Hepatocyte (in vitro differentiated cells): ENCODE data around the gene ARHGAP15. TPM values are rescaled to one million over a fixed set of nuclear protein-coding genes. Genes with fewer than 3 reads are reported as not detected.
A peak's percentile ranks its signal among the peaks of the same experiment; 100 is the strongest.

Source experiments
- DNase-seq: peaks from one replicate; pipeline ENCODE4 v3.0.0-alpha.2; 2016; ENCODE audit warnings: low spot score
- H2AFZ ChIP-seq: fragments of 200-600 bp; sonication (generic); 2 replicates; pipeline ENCODE4 v1.6.0; 2016; ENCODE audit warnings: antibody characterized with exemption, mild to moderate bottlenecking
- H3K27ac ChIP-seq: fragments of 200-600 bp; sonication (generic); 2 replicates; pipeline ENCODE4 v1.5.1; 2016; ENCODE audit warnings: mild to moderate bottlenecking
- H3K27me3 ChIP-seq: fragments of 200-600 bp; sonication (generic); 2 replicates; pipeline ENCODE4 v1.6.1; 2016
- H3K36me3 ChIP-seq: fragments of 200-600 bp; sonication (generic); replicated peaks from 2 replicates; pipeline ENCODE4 v1.5.1; 2016; ENCODE audit warnings: low read depth; ENCODE audit not compliant: insufficient read depth
- H3K4me1 ChIP-seq: fragments of 200-600 bp; sonication (generic); 2 replicates; pipeline ENCODE4 v1.5.1; 2016; ENCODE audit warnings: mild to moderate bottlenecking, moderate library complexity; ENCODE audit not compliant: insufficient read depth
- H3K4me2 ChIP-seq: fragments of 200-600 bp; sonication (generic); 2 replicates; pipeline ENCODE4 v1.6.0; 2016
- H3K4me3 ChIP-seq: fragments of 200-600 bp; sonication (generic); 2 replicates; pipeline ENCODE4 v1.5.1; 2016; ENCODE audit warnings: mild to moderate bottlenecking
- H3K79me2 ChIP-seq: fragments of 200-600 bp; sonication (generic); 2 replicates; pipeline ENCODE4 v1.6.0; 2017; ENCODE audit warnings: mild to moderate bottlenecking
- H3K9me2 ChIP-seq: fragments of 200-600 bp; sonication (generic); replicated peaks from 2 replicates; pipeline ENCODE4 v1.6.0; 2017; ENCODE audit warnings: mild to moderate bottlenecking; ENCODE audit not compliant: insufficient read depth
- H3K9me3 ChIP-seq: fragments of 200-600 bp; sonication (generic); 2 replicates; pipeline ENCODE4 v1.5.1; 2016; ENCODE audit warnings: low read depth, mild to moderate bottlenecking
- H4K20me1 ChIP-seq: fragments of 200-600 bp; sonication (generic); 2 replicates; pipeline ENCODE4 v1.6.0; 2016; ENCODE audit warnings: mild to moderate bottlenecking; ENCODE audit not compliant: insufficient read depth, poor library complexity, severe bottlenecking
- EZH2 ChIP-seq: fragments of 200-600 bp; sonication (generic); IDR thresholded peaks from 2 replicates; pipeline ENCODE4 v1.6.1; 2016; ENCODE audit warnings: antibody characterized with exemption, mild to moderate bottlenecking, borderline replicate concordance
- EZH2phosphoT487 ChIP-seq: fragments of 200-600 bp; sonication (generic); IDR thresholded peaks from one replicate; pipeline ENCODE4 v1.6.1; 2018; ENCODE audit warnings: antibody characterized with exemption, mild to moderate bottlenecking, low read depth, moderate library complexity; ENCODE audit not compliant: unreplicated experiment, severe bottlenecking
- WGBS: methylation state at CpG from one replicate; pipeline ENCODE4 v1.1.6; 2016; ENCODE audit warnings: low lambda C conversion rate; ENCODE audit errors: missing lambda C conversion rate; 5-methylcytosine and 5-hydroxymethylcytosine counted together
- polyA plus RNA-seq: library from polyadenylated mRNA; unstranded; fragments of >200 nt; fragmentation: Nextera tagmentation; extraction: Ambion mirVana; gene quantifications from 2 replicates; pipeline ENCODE4 v1.2.1, GENCODE V29; 2016
- total RNA-seq: library from RNA; depleted of rRNA; stranded (reverse); fragments of >200 nt; gene quantifications from 2 replicates; pipeline ENCODE4 v1.2.3, GENCODE V29; 2014
- TF ChIP-seq, protein P1 (sequence below): fragments of 200-600 bp; sonication (generic); IDR thresholded peaks from 2 replicates; pipeline ENCODE4 v1.5.1; 2016; ENCODE audit warnings: antibody characterized with exemption, mild to moderate bottlenecking; ENCODE audit not compliant: poor library complexity

ARHGAP15 gene
- total and polyA plus RNA-seq, 2 experiments from 2014 or later, result 0.17 TPM; not detected in 1

DNA sequence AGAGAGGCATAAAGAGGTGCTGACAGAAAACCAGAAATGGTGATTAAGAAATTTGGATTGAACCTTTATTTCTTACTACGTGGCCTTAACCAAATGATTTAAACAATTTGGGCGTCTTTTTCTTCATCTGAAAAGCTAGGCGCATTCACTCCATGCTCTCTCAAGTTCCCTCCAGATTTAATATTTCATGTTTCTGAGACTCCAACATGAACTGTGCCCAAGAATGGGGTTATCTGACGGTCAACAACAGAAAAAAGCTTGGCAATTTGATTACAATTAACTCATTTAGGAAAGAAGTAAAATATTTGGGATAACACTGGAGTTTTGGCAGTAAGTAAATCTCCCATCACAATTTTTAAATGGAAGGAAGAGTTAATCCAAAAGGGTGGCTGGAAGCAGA is 345.4 kb downstream of the ARHGAP15 start:
- H2AFZ ChIP-seq, result no peak overlapping the region
- no peaks in the 10 kb centered on the region for H3K27me3 ChIP-seq
- no peak overlapping the region for H3K4me3 ChIP-seq
- no peaks in the 10 kb centered on the region for H4K20me1 ChIP-seq
- H3K4me1 ChIP-seq, result peaks cover 7% of the 10 kb centered on the region
- TF ChIP-seq EZH2 (no peak), EZH2phosphoT487 (no peak)
- TF ChIP-seq, protein P1, sequence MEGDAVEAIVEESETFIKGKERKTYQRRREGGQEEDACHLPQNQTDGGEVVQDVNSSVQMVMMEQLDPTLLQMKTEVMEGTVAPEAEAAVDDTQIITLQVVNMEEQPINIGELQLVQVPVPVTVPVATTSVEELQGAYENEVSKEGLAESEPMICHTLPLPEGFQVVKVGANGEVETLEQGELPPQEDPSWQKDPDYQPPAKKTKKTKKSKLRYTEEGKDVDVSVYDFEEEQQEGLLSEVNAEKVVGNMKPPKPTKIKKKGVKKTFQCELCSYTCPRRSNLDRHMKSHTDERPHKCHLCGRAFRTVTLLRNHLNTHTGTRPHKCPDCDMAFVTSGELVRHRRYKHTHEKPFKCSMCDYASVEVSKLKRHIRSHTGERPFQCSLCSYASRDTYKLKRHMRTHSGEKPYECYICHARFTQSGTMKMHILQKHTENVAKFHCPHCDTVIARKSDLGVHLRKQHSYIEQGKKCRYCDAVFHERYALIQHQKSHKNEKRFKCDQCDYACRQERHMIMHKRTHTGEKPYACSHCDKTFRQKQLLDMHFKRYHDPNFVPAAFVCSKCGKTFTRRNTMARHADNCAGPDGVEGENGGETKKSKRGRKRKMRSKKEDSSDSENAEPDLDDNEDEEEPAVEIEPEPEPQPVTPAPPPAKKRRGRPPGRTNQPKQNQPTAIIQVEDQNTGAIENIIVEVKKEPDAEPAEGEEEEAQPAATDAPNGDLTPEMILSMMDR, result no peak
- no peak for DNase-seq
- no peaks in the 10 kb centered on the region for H3K9me2 ChIP-seq
- no peaks in the 10 kb centered on the region for H3K9me3 ChIP-seq
- H3K79me2 ChIP-seq, result no peaks in the 10 kb centered on the region
- H3K27ac ChIP-seq, result no peak overlapping the region
- 96% methylated on average over 4 of the region's 4 CpGs for WGBS
- H3K4me2 ChIP-seq, result no peak overlapping the region
- H3K36me3 ChIP-seq, result no peaks in the 10 kb centered on the region

DNA sequence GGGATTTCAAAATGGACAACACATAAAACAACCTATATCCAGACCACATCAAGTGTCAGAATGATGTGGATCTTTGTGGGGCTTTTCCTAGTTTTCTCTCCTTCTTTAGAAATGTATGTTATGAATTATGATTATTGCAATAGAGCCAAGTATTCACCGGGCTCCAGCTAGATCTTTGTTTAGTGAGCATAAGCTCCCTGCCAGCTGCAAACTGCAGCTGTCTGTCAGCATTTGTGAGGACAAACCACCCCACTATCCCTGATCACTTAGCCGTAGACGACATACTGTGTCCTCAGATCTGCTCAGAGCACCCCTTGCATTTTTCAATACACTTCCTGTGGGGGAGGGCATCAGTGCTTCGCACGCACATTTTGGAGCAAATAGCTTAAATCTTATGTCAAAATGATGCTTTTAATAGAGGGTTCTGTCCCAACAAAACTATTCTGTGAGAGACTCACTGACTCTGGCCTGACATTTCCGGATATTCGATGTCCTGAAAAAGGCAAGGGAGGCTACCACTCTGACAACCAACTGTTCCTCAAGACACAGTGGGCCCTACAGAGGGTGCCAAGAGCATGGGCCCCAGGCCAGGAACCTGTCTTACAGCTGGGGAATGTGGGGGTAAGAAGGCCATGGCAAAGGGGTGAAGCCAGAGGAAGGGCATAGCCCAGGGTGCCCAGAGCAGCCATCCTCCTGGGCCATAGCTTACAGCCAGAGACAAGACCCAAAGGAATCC is 346.0 kb downstream of the ARHGAP15 start:
- no peak for DNase-seq
- no peaks in the 10 kb centered on the region for H3K36me3 ChIP-seq
- no peaks in the 10 kb centered on the region for H3K27me3 ChIP-seq
- no peaks in the 10 kb centered on the region for H3K9me3 ChIP-seq
- H3K4me2 ChIP-seq, result no peak overlapping the region
- H3K4me1 ChIP-seq, result peaks cover 7% of the 10 kb centered on the region
- H3K4me3 ChIP-seq, result no peak overlapping the region
- H3K79me2 ChIP-seq, result no peaks in the 10 kb centered on the region
- H4K20me1 ChIP-seq, result no peaks in the 10 kb centered on the region
- TF ChIP-seq EZH2phosphoT487, result no peak
- TF ChIP-seq EZH2, result no peak
- TF ChIP-seq, protein P1, result no peak
- H3K27ac ChIP-seq, result peak overlapping the region; percentile 20
- WGBS, result 91% methylated on average over 7 of the region's 7 CpGs
- H2AFZ ChIP-seq, result no peak overlapping the region
- no peaks in the 10 kb centered on the region for H3K9me2 ChIP-seq

DNA sequence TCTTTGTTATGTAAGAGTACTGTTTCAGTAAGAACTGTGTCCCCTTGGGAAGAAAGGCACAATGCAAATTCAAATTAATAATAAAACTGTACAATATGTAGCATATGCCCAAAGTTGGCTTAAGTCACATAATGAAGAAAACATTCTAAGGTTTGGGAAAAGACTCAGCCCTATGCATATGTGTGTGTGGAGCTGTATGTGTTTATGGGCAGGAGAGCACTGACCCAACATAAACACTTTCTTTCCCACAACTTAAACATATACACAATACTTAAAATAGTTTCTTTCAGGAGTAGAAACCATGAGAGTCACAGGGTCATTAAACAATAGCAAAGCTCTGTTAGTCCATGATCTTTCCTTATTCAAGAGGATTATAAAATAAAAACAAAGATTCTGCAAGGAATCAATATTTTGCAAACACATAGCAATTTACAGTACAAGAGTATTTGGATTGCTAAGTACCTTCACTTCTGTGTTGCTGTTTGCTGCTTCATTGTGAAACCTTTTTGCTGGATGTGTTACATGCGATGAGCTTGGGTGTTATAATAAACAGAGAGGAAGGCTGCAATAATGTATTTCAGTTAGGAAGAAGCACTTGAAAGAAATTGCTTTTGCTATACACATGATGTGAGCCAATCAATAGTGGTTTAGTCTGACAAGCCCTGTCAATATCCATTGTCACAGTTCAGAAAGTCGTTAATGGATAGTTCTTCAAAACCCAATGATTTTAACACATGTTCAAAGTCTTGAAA is 347.3 kb downstream of the ARHGAP15 start:
- no peaks in the 10 kb centered on the region for H3K9me3 ChIP-seq
- no peaks in the 10 kb centered on the region for H3K9me2 ChIP-seq
- no peak overlapping the region for H3K27ac ChIP-seq
- no peaks in the 10 kb centered on the region for H3K79me2 ChIP-seq
- TF ChIP-seq EZH2phosphoT487 (no peak), EZH2 (no peak)
- TF ChIP-seq, protein P1, result no peak
- H4K20me1 ChIP-seq, result no peaks in the 10 kb centered on the region
- no peak overlapping the region for H3K4me3 ChIP-seq
- H2AFZ ChIP-seq, result no peak overlapping the region
- no peak overlapping the region for H3K4me2 ChIP-seq
- no peaks in the 10 kb centered on the region for H3K36me3 ChIP-seq
- WGBS, result 82% methylated on average over 2 of the region's 2 CpGs
- DNase-seq, result no peak
- no peaks in the 10 kb centered on the region for H3K27me3 ChIP-seq
- peaks cover 7% of the 10 kb centered on the region for H3K4me1 ChIP-seq
